ENCODE measurements around the gene GRIK4. TPM values are rescaled to one million over a fixed set of nuclear protein-coding genes. Genes with fewer than 3 reads are reported as not detected.

GRIK4 gene
- total and polyA plus RNA-seq, 2 experiments from 2014 or later = not detected

DNA sequence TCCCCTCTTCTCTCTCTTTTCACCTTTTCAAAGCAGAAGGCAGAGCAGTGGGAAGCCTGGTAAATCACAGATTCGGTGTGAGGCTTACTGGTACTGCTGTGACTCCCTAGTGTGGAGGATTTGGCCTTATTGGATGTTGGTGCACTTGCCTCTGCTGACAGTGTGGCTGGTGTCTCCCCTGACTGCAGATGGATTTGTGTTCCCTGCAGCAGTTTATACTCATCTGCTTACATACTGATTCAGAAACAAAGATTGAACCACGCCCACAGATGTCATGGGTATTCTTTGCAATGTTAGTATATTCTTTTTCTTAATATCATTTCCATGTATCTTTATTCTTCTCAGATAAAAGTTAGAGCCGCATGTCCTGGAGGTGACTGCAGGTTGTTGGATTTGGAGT is 26.8 kb upstream of the GRIK4 start:
- in situ Hi-C loops (cut with MboI) = no loop called here
- H3K27ac ChIP-seq = no peak overlapping the region
- 97 to 98% methylated on average over 3 of the region's 3 CpGs for WGBS, 2 experiments (ENCODE audit: low coverage in 1 of 2, low lambda C conversion rate in 2 of 2, missing lambda C conversion rate in 2 of 2)
- H4K20me1 ChIP-seq (ENCODE audit: insufficient read depth) = no peaks in the 10 kb centered on the region
- H3K27me3 ChIP-seq (replicated peaks; ENCODE audit: insufficient read depth) = no peaks in the 10 kb centered on the region
- no peak overlapping the region for H3K9ac ChIP-seq
- peaks cover 35% of the 10 kb centered on the region for H3K36me3 ChIP-seq (ENCODE audit: low read depth)
- H3F3A ChIP-seq (ENCODE audit: insufficient read depth) = no peaks in the 10 kb centered on the region
- DNase-seq = no peak
- H3K9me3 ChIP-seq (ENCODE audit: low read depth) = no peaks in the 10 kb centered on the region
- H3K9me2 ChIP-seq (ENCODE audit: insufficient read depth) = no peaks in the 10 kb centered on the region
- no peak for TF ChIP-seq EZH2phosphoT487 (IDR thresholded peaks at IDR 0.05; ENCODE audit: insufficient read depth, low read depth)
- no peak for TF ChIP-seq EZH2 (IDR thresholded peaks at IDR 0.05; ENCODE audit: insufficient read depth, poor library complexity, severe bottlenecking)
- H3K79me2 ChIP-seq (ENCODE audit: insufficient read depth) = no peaks in the 10 kb centered on the region
- no peaks in the 10 kb centered on the region for H3K4me1 ChIP-seq (ENCODE audit: insufficient read depth)
- no peak overlapping the region for H3K4me3 ChIP-seq
- no peak overlapping the region for H2AFZ ChIP-seq
- no peak overlapping the region for H3K4me2 ChIP-seq (ENCODE audit: unreplicated experiment)

DNA sequence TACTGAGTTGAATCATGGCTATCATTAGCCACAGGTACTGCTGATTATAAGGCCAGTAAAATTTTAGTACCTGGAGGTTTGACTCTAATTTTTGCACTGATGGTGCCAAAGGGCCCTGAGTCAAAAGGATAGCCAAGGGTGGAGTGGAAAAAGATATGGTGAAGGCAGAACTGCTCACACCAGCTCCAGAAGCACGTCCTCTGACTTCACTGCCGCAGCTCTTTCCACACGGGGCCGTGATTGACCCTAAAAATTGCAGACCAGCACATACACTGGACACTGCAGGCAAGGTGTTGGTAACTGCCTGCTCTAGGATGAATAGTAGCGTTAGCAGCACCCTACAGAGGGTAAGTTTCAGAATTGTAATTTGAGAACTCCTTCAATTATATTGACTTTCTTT is 25.4 kb upstream of the GRIK4 start:
- TF ChIP-seq EZH2 (IDR thresholded peaks at IDR 0.05; ENCODE audit: insufficient read depth, poor library complexity, severe bottlenecking) (no peak), EZH2phosphoT487 (IDR thresholded peaks at IDR 0.05; ENCODE audit: insufficient read depth, low read depth) (no peak)

DNA sequence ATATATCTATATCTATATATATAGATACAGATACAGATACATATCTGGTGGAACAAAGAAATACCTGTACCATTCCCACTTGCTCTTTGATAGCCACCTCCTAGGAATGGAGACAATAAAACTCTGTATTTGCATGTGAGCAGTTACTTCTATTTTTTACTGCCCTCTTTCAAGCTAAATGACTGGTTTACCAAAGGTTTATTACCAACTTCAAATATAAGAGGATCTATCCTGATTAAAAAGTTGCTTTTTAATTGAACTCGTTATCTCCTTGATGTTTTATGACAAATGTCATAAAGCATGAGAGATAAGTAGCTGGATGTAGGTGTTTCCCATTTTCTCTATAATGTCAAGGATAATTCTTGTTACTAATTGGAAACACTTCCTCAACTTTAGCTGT is 21.7 kb upstream of the GRIK4 start:
- TF ChIP-seq EZH2phosphoT487 (IDR thresholded peaks at IDR 0.05; ENCODE audit: insufficient read depth, low read depth) = no peak
- TF ChIP-seq EZH2 (IDR thresholded peaks at IDR 0.05; ENCODE audit: insufficient read depth, poor library complexity, severe bottlenecking) = no peak
- no peaks in the 10 kb centered on the region for H3F3A ChIP-seq (ENCODE audit: insufficient read depth)
- DNase-seq = no peak
- H3K27ac ChIP-seq = no peak overlapping the region
- H4K20me1 ChIP-seq (ENCODE audit: insufficient read depth) = no peaks in the 10 kb centered on the region
- no peaks in the 10 kb centered on the region for H3K27me3 ChIP-seq (replicated peaks; ENCODE audit: insufficient read depth)
- H3K4me1 ChIP-seq (ENCODE audit: insufficient read depth) = no peaks in the 10 kb centered on the region
- 95 to 100% methylated on average over 1 of the region's 1 CpG for WGBS, 2 experiments (ENCODE audit: low coverage in 1 of 2, low lambda C conversion rate in 2 of 2, missing lambda C conversion rate in 2 of 2)
- H3K9ac ChIP-seq = no peak overlapping the region
- no peak overlapping the region for H3K4me3 ChIP-seq
- H3K79me2 ChIP-seq (ENCODE audit: insufficient read depth) = no peaks in the 10 kb centered on the region
- in situ Hi-C loops (cut with MboI) = no loop called here
- H3K9me3 ChIP-seq (ENCODE audit: low read depth) = no peaks in the 10 kb centered on the region
- no peak overlapping the region for H2AFZ ChIP-seq
- H3K36me3 ChIP-seq (ENCODE audit: low read depth) = peaks cover 22% of the 10 kb centered on the region; the same call in 1 of the 2 replicates
- H3K9me2 ChIP-seq (ENCODE audit: insufficient read depth) = no peaks in the 10 kb centered on the region
- no peak overlapping the region for H3K4me2 ChIP-seq (ENCODE audit: unreplicated experiment)

More for the DNA sequence above, 25.4 kb upstream of the GRIK4 start:
- Histone ChIP-seq H3K79me2 (ENCODE audit: insufficient read depth) (no peaks in the 10 kb centered on the region), H3K4me3 (no peak overlapping the region), H3K9me2 (ENCODE audit: insufficient read depth) (no peaks in the 10 kb centered on the region), H3K36me3 (ENCODE audit: low read depth) (peaks cover 23% of the 10 kb centered on the region; the same call in 1 of the 2 replicates), H3K27me3 (replicated peaks; ENCODE audit: insufficient read depth) (no peaks in the 10 kb centered on the region), H3K9me3 (ENCODE audit: low read depth) (no peaks in the 10 kb centered on the region), H3K4me2 (ENCODE audit: unreplicated experiment) (no peak overlapping the region), H3K4me1 (ENCODE audit: insufficient read depth) (no peaks in the 10 kb centered on the region), H3K9ac (no peak overlapping the region), H3F3A (ENCODE audit: insufficient read depth) (no peaks in the 10 kb centered on the region), H2AFZ (no peak overlapping the region), H3K27ac (no peak overlapping the region), H4K20me1 (ENCODE audit: insufficient read depth) (no peaks in the 10 kb centered on the region)
- no peak for DNase-seq
- in situ Hi-C loops (cut with MboI) = no loop called here
- WGBS, 2 experiments (ENCODE audit: low coverage in 1 of 2, low lambda C conversion rate in 2 of 2, missing lambda C conversion rate in 2 of 2) = 97 to 100% methylated on average over 3 to 5 of the region's 5 CpGs

DNA sequence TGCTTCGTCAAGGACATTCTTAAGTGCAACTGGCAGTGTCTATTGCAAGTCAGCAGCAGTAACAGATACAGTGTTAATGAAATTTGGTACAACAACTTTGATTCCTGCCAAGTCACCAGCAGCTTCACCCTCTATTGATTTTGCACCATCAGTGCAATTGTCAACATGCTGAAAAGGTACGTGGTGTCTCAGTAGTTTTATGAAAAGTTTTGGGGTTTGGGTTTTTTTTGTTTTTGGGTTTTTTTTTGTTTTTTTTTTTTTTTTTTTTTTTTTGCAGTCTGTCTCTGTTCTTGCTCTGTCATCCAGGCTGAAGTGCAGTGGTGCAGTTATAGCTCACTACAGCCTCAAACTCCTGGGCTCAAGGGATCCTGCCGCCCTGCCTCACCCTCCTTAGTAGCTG is 19.1 kb upstream of the GRIK4 start:
- TF ChIP-seq EZH2 (IDR thresholded peaks at IDR 0.05; ENCODE audit: insufficient read depth, poor library complexity, severe bottlenecking) = no peak
- no peak for TF ChIP-seq EZH2phosphoT487 (IDR thresholded peaks at IDR 0.05; ENCODE audit: insufficient read depth, low read depth)
- no peaks in the 10 kb centered on the region for H3F3A ChIP-seq (ENCODE audit: insufficient read depth)
- no peak overlapping the region for H3K4me3 ChIP-seq
- H3K36me3 ChIP-seq (ENCODE audit: low read depth) = peaks cover 4% of the 10 kb centered on the region; the same call in 1 of the 2 replicates
- H2AFZ ChIP-seq = no peak overlapping the region
- H4K20me1 ChIP-seq (ENCODE audit: insufficient read depth) = no peaks in the 10 kb centered on the region
- no peaks in the 10 kb centered on the region for H3K27me3 ChIP-seq (replicated peaks; ENCODE audit: insufficient read depth)
- H3K4me1 ChIP-seq (ENCODE audit: insufficient read depth) = no peaks in the 10 kb centered on the region
- H3K9ac ChIP-seq = no peak overlapping the region
- H3K9me2 ChIP-seq (ENCODE audit: insufficient read depth) = no peaks in the 10 kb centered on the region
- in situ Hi-C loops (cut with MboI) = no loop called here
- 65 to 66% methylated on average over 3 of the region's 3 CpGs for WGBS, 2 experiments (ENCODE audit: low coverage in 1 of 2, low lambda C conversion rate in 2 of 2, missing lambda C conversion rate in 2 of 2)
- H3K9me3 ChIP-seq (ENCODE audit: low read depth) = no peaks in the 10 kb centered on the region
- no peaks in the 10 kb centered on the region for H3K79me2 ChIP-seq (ENCODE audit: insufficient read depth)
- no peak overlapping the region for H3K27ac ChIP-seq
- no peak for DNase-seq
- no peak overlapping the region for H3K4me2 ChIP-seq (ENCODE audit: unreplicated experiment)

DNA sequence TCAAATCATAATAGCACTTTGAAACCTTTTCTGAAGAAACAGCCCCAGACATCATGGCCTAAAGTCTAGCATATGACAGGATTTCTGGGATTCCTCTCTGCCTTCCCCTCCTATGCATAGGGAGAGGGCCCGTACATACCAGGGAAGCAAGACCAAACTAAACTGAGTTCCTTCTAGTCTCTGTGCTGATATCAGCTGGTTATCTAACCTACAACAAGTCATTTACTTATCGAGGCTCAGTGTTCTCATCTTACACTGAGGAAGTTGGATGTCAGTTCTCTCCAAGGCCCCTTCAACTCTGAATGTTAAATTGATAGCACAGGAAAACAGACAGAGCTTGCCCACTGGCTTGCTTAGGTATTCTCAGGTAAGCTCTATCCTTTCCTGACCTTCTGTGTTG is 17.0 kb upstream of the GRIK4 start:
- Histone ChIP-seq H3K79me2 (ENCODE audit: insufficient read depth) (no peaks in the 10 kb centered on the region), H3K27ac (no peak overlapping the region), H3F3A (ENCODE audit: insufficient read depth) (peaks cover 17% of the 10 kb centered on the region), H3K36me3 (ENCODE audit: low read depth) (no peaks in the 10 kb centered on the region; the same call in 1 of the 2 replicates), H3K4me1 (ENCODE audit: insufficient read depth) (no peaks in the 10 kb centered on the region), H3K9ac (no peak overlapping the region), H3K9me3 (ENCODE audit: low read depth) (no peaks in the 10 kb centered on the region), H4K20me1 (ENCODE audit: insufficient read depth) (no peaks in the 10 kb centered on the region), H3K4me2 (ENCODE audit: unreplicated experiment) (no peak overlapping the region), H3K4me3 (no peak overlapping the region), H3K9me2 (ENCODE audit: insufficient read depth) (no peaks in the 10 kb centered on the region), H2AFZ (no peak overlapping the region), H3K27me3 (replicated peaks; ENCODE audit: insufficient read depth) (no peaks in the 10 kb centered on the region)
- in situ Hi-C loops (cut with MboI) = no loop called here
- DNase-seq = no peak
- TF ChIP-seq EZH2 (IDR thresholded peaks at IDR 0.05; ENCODE audit: insufficient read depth, poor library complexity, severe bottlenecking) (no peak), EZH2phosphoT487 (IDR thresholded peaks at IDR 0.05; ENCODE audit: insufficient read depth, low read depth) (no peak)
- 50 to 55% methylated on average over 2 of the region's 2 CpGs for WGBS, 2 experiments (ENCODE audit: low coverage in 1 of 2, low lambda C conversion rate in 2 of 2, missing lambda C conversion rate in 2 of 2)
